ENCODE measurements around the gene SASH1.

DNA sequence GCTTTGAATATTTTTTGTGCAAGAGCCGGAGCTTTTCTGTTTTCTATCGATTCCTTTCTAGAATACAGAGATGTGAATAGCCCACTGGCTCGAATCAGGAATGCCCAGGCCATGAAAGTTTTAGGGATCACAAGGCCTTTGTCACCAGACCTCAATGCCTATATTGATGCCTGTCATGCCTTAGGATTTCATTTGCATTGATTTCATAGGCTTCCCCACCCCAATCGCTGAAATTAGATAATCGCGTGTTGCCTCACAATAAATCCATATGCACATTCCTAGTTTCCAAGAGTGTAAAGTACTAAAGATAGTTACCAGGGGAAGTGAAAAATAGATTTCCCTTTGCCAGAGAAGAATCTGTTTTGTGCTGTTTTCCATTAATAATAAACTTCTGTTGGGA lies 150.8 kb downstream of the SASH1 start:
- TF ChIP-seq, protein P1, sequence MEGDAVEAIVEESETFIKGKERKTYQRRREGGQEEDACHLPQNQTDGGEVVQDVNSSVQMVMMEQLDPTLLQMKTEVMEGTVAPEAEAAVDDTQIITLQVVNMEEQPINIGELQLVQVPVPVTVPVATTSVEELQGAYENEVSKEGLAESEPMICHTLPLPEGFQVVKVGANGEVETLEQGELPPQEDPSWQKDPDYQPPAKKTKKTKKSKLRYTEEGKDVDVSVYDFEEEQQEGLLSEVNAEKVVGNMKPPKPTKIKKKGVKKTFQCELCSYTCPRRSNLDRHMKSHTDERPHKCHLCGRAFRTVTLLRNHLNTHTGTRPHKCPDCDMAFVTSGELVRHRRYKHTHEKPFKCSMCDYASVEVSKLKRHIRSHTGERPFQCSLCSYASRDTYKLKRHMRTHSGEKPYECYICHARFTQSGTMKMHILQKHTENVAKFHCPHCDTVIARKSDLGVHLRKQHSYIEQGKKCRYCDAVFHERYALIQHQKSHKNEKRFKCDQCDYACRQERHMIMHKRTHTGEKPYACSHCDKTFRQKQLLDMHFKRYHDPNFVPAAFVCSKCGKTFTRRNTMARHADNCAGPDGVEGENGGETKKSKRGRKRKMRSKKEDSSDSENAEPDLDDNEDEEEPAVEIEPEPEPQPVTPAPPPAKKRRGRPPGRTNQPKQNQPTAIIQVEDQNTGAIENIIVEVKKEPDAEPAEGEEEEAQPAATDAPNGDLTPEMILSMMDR (IDR thresholded peaks at IDR 0.05; ENCODE audit: low read length): no peak
- TF ChIP-seq EZH2 (optimal IDR thresholded peaks at IDR 0.05; ENCODE audit: low read depth, low read length): no peak
- no peak for TF ChIP-seq EZH2phosphoT487 (IDR thresholded peaks at IDR 0.05; ENCODE audit: low read length)
